PC-9 (cell line): ENCODE results near the gene RPS6KB1. TPM values are rescaled to one million over a fixed set of nuclear protein-coding genes. Genes with fewer than 3 reads are reported as not detected.
"Not testable (repeated sequence)": the region's sequence is repeated elsewhere in the genome, so short reads cannot be mapped to it uniquely, and the experiment has no call there.

Experiments used
- BruUV-seq: library from RNA; stranded (reverse); fragments of 400-500 nt; replicated peaks from 2 replicates; lab custom pipeline; 2021; lab: Mats Ljungman, UMichigan
- CTCF ChIA-PET: fragments of 300-600 bp; sonication (Branson Sonifier 250); formaldehyde crosslinking; loops from one replicate; lab custom pipeline; 2022; ENCODE audit warnings: antibody characterized with exemption; lab: Charles Lee
- POLR2A ChIA-PET: fragments of 300-600 bp; sonication (Branson Sonifier 250); formaldehyde crosslinking; loops from one replicate; lab custom pipeline; 2022; ENCODE audit warnings: antibody characterized with exemption; ENCODE audit not compliant: unreplicated experiment; lab: Charles Lee
- DNase-seq, 2 experiments: peaks; one replicate each; pipeline versions ENCODE4 v3.0.0 to v3.0.0-alpha.2; 2015 to 2022; ENCODE audit warnings: mixed read lengths in 1 of 2
- H2AFZ ChIP-seq: fragments of 200-600 bp; sonication (generic); 2 replicates; pipeline ENCODE4 v1.8.1; 2017; ENCODE audit warnings: antibody characterized with exemption
- H3F3A ChIP-seq: fragments of 200-600 bp; sonication (generic); 2 replicates; pipeline ENCODE4 v1.8.1; 2017; ENCODE audit warnings: antibody characterized with exemption, mild to moderate bottlenecking, low read depth; ENCODE audit not compliant: insufficient read depth
- H3K27ac ChIP-seq: fragments of 200-600 bp; sonication (generic); 2 replicates; pipeline ENCODE4 v1.6.1; 2016; ENCODE audit warnings: mixed run types
- H3K27me3 ChIP-seq: fragments of 200-600 bp; sonication (generic); 2 replicates; pipeline ENCODE4 v1.6.1; 2016; ENCODE audit warnings: low read depth, mixed run types; ENCODE audit not compliant: insufficient read depth
- H3K36me3 ChIP-seq: fragments of 200-600 bp; sonication (generic); 2 replicates; pipeline ENCODE4 v1.6.1; 2016; ENCODE audit warnings: low read depth, mixed run types
- H3K4me1 ChIP-seq: fragments of 200-600 bp; sonication (generic); replicated peaks from 2 replicates; pipeline ENCODE4 v1.6.1; 2016; ENCODE audit warnings: mixed run types; ENCODE audit not compliant: insufficient read depth
- H3K4me2 ChIP-seq: fragments of 200-600 bp; sonication (generic); 2 replicates; pipeline ENCODE4 v1.6.1; 2017; ENCODE audit warnings: mixed run types
- H3K4me3 ChIP-seq: fragments of 200-600 bp; sonication (generic); 2 replicates; pipeline ENCODE4 v1.6.1; 2016; ENCODE audit warnings: mixed run types
- H3K79me2 ChIP-seq: fragments of 200-600 bp; sonication (generic); 2 replicates; pipeline ENCODE4 v1.6.1; 2017; ENCODE audit warnings: low read depth, mixed run types
- H3K9me2 ChIP-seq: fragments of 200-600 bp; sonication (generic); 2 replicates; pipeline ENCODE4 v1.8.1; 2017; ENCODE audit warnings: mild to moderate bottlenecking; ENCODE audit not compliant: insufficient read depth
- H3K9me3 ChIP-seq: fragments of 200-600 bp; sonication (generic); 2 replicates; pipeline ENCODE4 v1.8.1; 2016; ENCODE audit warnings: low read depth; ENCODE audit not compliant: insufficient read depth
- H4K20me1 ChIP-seq: fragments of 200-600 bp; sonication (generic); 2 replicates; pipeline ENCODE4 v1.8.1; 2017; ENCODE audit not compliant: insufficient read depth
- EZH2 ChIP-seq: fragments of 200-600 bp; sonication (generic); IDR thresholded peaks from 2 replicates; pipeline ENCODE4 v1.8.0; 2017; ENCODE audit warnings: antibody characterized with exemption, low read depth
- intact Hi-C: fragments of 100-400 bp; cut with micrococcal nuclease; formaldehyde crosslinking; loops from one replicate; pipeline ENCODE4 v1.10.0; 2022; ENCODE audit not compliant: unreplicated experiment
- total RNA-seq: library from RNA; stranded (reverse); gene quantifications from 2 replicates; pipeline ENCODE4 v1.2.3, GENCODE V29; 2021
- TF ChIP-seq, protein P1 (sequence below): fragments of 200-600 bp; sonication (generic); conservative IDR thresholded peaks from 2 replicates; pipeline ENCODE4 v1.6.1; 2017; ENCODE audit warnings: mixed run types, antibody characterized with exemption, mild to moderate bottlenecking, moderate library complexity

The RPS6KB1 gene
- total RNA-seq, 1 experiment from 2014 or later: 41.8 TPM

DNA sequence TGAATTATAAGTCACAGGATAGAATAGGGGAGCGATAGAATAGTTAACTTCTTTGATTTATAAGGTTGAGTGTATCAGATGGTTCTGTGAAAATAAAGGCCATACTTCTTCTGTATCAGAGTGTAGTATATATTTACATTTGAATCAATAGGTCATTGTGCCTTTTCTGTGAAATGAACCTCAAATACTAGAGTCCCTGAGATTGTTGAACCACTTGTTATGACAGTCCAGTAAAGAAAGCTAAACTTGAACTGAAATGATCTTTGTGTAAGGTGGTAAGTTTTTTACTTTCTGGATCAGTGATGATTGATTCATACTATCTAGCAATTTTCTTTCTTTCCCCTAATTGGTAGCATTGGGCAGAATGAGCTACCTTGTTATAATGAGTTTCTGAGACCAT lies 40.4 kb downstream of the RPS6KB1 start:
- H3K9me2 ChIP-seq, H3K4me3 ChIP-seq: not testable (repeated sequence)

DNA sequence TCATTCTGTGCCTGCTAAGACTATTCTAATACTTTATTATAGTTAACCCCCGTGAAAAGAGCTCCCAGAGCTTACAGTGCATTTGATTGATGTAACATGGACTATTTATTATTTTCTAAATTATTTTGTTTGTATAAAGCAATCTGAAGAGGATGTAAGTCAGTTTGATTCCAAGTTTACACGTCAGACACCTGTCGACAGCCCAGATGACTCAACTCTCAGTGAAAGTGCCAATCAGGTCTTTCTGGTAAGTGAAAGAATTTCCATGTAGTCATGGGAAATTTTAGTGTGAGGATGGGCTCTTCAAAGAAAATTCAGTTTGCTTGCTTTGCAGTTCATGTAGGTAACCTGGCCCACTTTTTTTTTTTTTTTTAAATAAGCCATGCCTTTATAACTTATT lies 47.8 kb downstream of the RPS6KB1 start:
- BruUV-seq, CTCF ChIA-PET, H2AFZ ChIP-seq, H3K4me3 ChIP-seq, H3K9me3 ChIP-seq, H4K20me1 ChIP-seq, H3F3A ChIP-seq, intact Hi-C loops, H3K79me2 ChIP-seq, POLR2A ChIA-PET, H3K4me1 ChIP-seq, H3K27me3 ChIP-seq, H3K4me2 ChIP-seq, H3K9me2 ChIP-seq: not testable (repeated sequence)
- H3K27ac ChIP-seq: peak overlapping the region; percentile 38
- peaks cover 23% of the 10 kb centered on the region; the same call in 1 of the 2 replicates for H3K36me3 ChIP-seq
- peak in 1 of 2 experiments; percentile 72 for DNase-seq

More for the DNA sequence above, 40.4 kb downstream of the RPS6KB1 start:
- POLR2A ChIA-PET, H3K9me3 ChIP-seq, H3K27me3 ChIP-seq, H3K27ac ChIP-seq, BruUV-seq, H2AFZ ChIP-seq, H3F3A ChIP-seq, H3K4me1 ChIP-seq, intact Hi-C loops, DNase-seq, H4K20me1 ChIP-seq, CTCF ChIA-PET, H3K4me2 ChIP-seq, H3K79me2 ChIP-seq: not testable (repeated sequence)
- H3K36me3 ChIP-seq: peaks cover 41% of the 10 kb centered on the region

DNA sequence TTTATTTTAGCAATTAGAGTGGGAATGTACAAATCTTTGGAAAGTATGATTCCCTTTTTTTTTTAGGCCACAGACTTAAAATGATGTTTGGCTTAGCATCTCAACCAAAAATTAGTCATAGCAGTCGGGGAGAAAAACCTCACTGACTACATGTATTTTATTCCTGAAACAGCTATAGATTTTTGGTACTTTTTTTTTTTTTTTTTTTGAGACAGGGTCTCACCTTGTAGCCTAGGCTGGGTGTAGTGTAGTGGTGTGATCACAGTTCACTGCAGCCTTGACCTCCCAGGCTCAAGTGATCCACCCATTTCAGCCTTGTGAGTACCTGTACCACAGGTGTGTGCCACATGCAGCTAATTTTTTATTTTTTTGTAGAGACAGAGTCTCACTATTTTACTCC lies 48.2 kb downstream of the RPS6KB1 start:
- TF ChIP-seq, protein P1, sequence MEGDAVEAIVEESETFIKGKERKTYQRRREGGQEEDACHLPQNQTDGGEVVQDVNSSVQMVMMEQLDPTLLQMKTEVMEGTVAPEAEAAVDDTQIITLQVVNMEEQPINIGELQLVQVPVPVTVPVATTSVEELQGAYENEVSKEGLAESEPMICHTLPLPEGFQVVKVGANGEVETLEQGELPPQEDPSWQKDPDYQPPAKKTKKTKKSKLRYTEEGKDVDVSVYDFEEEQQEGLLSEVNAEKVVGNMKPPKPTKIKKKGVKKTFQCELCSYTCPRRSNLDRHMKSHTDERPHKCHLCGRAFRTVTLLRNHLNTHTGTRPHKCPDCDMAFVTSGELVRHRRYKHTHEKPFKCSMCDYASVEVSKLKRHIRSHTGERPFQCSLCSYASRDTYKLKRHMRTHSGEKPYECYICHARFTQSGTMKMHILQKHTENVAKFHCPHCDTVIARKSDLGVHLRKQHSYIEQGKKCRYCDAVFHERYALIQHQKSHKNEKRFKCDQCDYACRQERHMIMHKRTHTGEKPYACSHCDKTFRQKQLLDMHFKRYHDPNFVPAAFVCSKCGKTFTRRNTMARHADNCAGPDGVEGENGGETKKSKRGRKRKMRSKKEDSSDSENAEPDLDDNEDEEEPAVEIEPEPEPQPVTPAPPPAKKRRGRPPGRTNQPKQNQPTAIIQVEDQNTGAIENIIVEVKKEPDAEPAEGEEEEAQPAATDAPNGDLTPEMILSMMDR: no peak
- TF ChIP-seq EZH2: no peak
- Histone ChIP-seq H2AFZ (no peak overlapping the region), H4K20me1 (no peaks in the 10 kb centered on the region), H3K36me3 (peaks cover 26% of the 10 kb centered on the region; the same call in 1 of the 2 replicates), H3K4me2 (no peak overlapping the region), H3K9me3 (no peaks in the 10 kb centered on the region), H3K9me2 (no peaks in the 10 kb centered on the region), H3K27me3 (no peaks in the 10 kb centered on the region), H3K27ac (peak overlapping the region; percentile 28), H3F3A (peaks cover 14% of the 10 kb centered on the region; the same call in 1 of the 2 replicates), H3K4me1 (no peaks in the 10 kb centered on the region), H3K4me3 (no peak overlapping the region), H3K79me2 (no peaks in the 10 kb centered on the region)
- no peak for DNase-seq
- CTCF ChIA-PET: no interaction called here
- no TSS peak for BruUV-seq
- intact Hi-C loops: no loop called here
- POLR2A ChIA-PET: no interaction called here

DNA sequence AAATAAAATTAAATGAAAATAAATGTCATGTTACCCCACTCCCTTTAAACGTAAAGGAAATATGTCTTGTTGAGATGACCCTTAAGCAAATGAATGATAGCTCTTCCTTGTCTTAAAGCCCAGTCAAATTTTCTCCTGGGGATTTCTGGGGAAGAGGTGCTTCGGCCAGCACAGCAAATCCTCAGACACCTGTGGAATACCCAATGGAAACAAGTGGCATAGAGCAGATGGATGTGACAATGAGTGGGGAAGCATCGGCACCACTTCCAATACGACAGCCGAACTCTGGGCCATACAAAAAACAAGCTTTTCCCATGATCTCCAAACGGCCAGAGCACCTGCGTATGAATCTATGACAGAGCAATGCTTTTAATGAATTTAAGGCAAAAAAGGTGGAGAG lies 53.5 kb downstream of the RPS6KB1 start:
- H3K9me2 ChIP-seq, H2AFZ ChIP-seq, H3K79me2 ChIP-seq, DNase-seq, H4K20me1 ChIP-seq, H3K4me1 ChIP-seq, H3K4me2 ChIP-seq, H3K9me3 ChIP-seq, intact Hi-C loops, BruUV-seq, CTCF ChIA-PET, H3K27me3 ChIP-seq, H3K27ac ChIP-seq, H3K4me3 ChIP-seq, POLR2A ChIA-PET: not testable (repeated sequence)
- Histone ChIP-seq H3F3A (peaks cover 27% of the 10 kb centered on the region), H3K36me3 (peaks cover 29% of the 10 kb centered on the region; the same call in 1 of the 2 replicates)

DNA sequence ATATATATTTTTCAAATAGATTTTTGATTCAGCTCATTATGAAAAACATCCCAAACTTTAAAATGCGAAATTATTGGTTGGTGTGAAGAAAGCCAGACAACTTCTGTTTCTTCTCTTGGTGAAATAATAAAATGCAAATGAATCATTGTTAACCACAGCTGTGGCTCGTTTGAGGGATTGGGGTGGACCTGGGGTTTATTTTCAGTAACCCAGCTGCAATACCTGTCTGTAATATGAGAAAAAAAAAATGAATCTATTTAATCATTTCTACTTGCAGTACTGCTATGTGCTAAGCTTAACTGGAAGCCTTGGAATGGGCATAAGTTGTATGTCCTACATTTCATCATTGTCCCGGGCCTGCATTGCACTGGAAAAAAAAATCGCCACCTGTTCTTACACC lies 54.4 kb downstream of the RPS6KB1 start:
- peaks cover 25% of the 10 kb centered on the region; the same call in 1 of the 2 replicates for H3K36me3 ChIP-seq
- H3K4me1 ChIP-seq, H3K4me2 ChIP-seq, H3K4me3 ChIP-seq, BruUV-seq, DNase-seq, CTCF ChIA-PET, H3K27ac ChIP-seq, H3K9me2 ChIP-seq, intact Hi-C loops, POLR2A ChIA-PET, H3K9me3 ChIP-seq, H4K20me1 ChIP-seq, H2AFZ ChIP-seq, H3K79me2 ChIP-seq, H3K27me3 ChIP-seq: not testable (repeated sequence)
- H3F3A ChIP-seq: peaks cover 27% of the 10 kb centered on the region
